Coronary artery (tissue), 2 donors: ENCODE data around the gene B3GAT3.
"Not testable (repeated sequence)": the region's sequence is repeated elsewhere in the genome, so short reads cannot be mapped to it uniquely, and the experiment has no call there.

Experiments
- DNase-seq: peaks from one replicate; pipeline ENCODE4 v3.0.0-alpha.2; 2017; ENCODE audit warnings: low spot score
- H3K27ac ChIP-seq, 2 donors: fragments of 200-600 bp; sonication (generic); one replicate each; pipeline ENCODE4 v1.5.1; 2016 to 2019
- H3K4me3 ChIP-seq: fragments of 200-600 bp; sonication (generic); 2 replicates; pipeline ENCODE4 v1.5.1; 2016; ENCODE audit warnings: mild to moderate bottlenecking, moderate library complexity
- CTCF ChIP-seq: fragments of 200-600 bp; sonication (generic); IDR thresholded peaks from one replicate; pipeline ENCODE4 v1.5.1; 2019; ENCODE audit warnings: antibody characterized with exemption

The B3GAT3 gene

GRCh38 chr11:62644220-62644619 is 22.4 kb upstream of the B3GAT3 start:
- no peak overlapping the region for H3K4me3 ChIP-seq
- TF ChIP-seq CTCF = no peak
- H3K27ac ChIP-seq = no peak overlapping the region
- DNase-seq = no peak

GRCh38 chr11:62632492-62632891 is 10.7 kb upstream of the B3GAT3 start:
- H3K4me3 ChIP-seq = no peak overlapping the region
- DNase-seq = no peak
- H3K27ac ChIP-seq = no peak overlapping the region
- no peak for TF ChIP-seq CTCF

GRCh38 chr11:62627713-62628112 is 5.9 kb upstream of the B3GAT3 start:
- Histone ChIP-seq H3K4me3 (no peak overlapping the region), H3K27ac (no peak overlapping the region)
- no peak for DNase-seq
- no peak for TF ChIP-seq CTCF

GRCh38 chr11:62622476-62623089 is 797 bp upstream of the B3GAT3 start:
- H3K27ac ChIP-seq = peak overlapping the region; percentile 55 to 90
- no peak for DNase-seq
- no peak for TF ChIP-seq CTCF
- H3K4me3 ChIP-seq = peak overlapping the region; percentile 78

GRCh38 chr11:62621027-62621566 is 689 bp downstream of the B3GAT3 start:
- DNase-seq = no peak

GRCh38 chr11:62616957-62617356 is 4.8 kb downstream of the B3GAT3 start:
- DNase-seq, H3K4me3 ChIP-seq, H3K27ac ChIP-seq: not testable (repeated sequence)

More at GRCh38 chr11:62621027-62621566, 689 bp downstream of the B3GAT3 start:
- peak overlapping the region; percentile 55 to 90 for H3K27ac ChIP-seq
- no peak for TF ChIP-seq CTCF
- H3K4me3 ChIP-seq = peak overlapping the region; percentile 78

GRCh38 chr11:62615521-62615920 is 6.3 kb downstream of the B3GAT3 start:
- Histone ChIP-seq H3K27ac (no peak overlapping the region), H3K4me3 (no peak overlapping the region)
- no peak for TF ChIP-seq CTCF
- no peak for DNase-seq
